DOHH2 (cell line): ENCODE results near the gene HGF.

Source experiments
- H3F3A ChIP-seq: fragments of 200-600 bp; sonication (generic), shearing (Covaris generic); 2 replicates; pipeline ENCODE4 v1.6.0; 2016; ENCODE audit warnings: antibody characterized with exemption, mild to moderate bottlenecking; ENCODE audit not compliant: control insufficient read depth, insufficient read depth
- H3K27ac ChIP-seq: fragments of 200-600 bp; sonication (generic); 2 replicates; pipeline ENCODE4 v1.5.1; 2014; ENCODE audit warnings: low read depth, mild to moderate bottlenecking, low read length, moderate library complexity
- H3K27me3 ChIP-seq: fragments of 200-600 bp; sonication (generic); 2 replicates; pipeline ENCODE4 v1.6.1; 2014; ENCODE audit warnings: mild to moderate bottlenecking, low read length, mixed read lengths; ENCODE audit not compliant: control insufficient read depth
- H3K36me3 ChIP-seq: fragments of 200-600 bp; sonication (generic); 2 replicates; pipeline ENCODE4 v1.6.1; 2014; ENCODE audit warnings: mild to moderate bottlenecking, low read length, moderate library complexity, mixed read lengths; ENCODE audit not compliant: control insufficient read depth
- H3K4me1 ChIP-seq: fragments of 200-600 bp; sonication (generic); 2 replicates; pipeline ENCODE4 v1.6.1; 2014; ENCODE audit warnings: mild to moderate bottlenecking, low read length, mixed read lengths; ENCODE audit not compliant: control insufficient read depth
- H3K4me2 ChIP-seq: fragments of 200-600 bp; sonication (generic); 2 replicates; pipeline ENCODE4 v1.6.0; 2014; ENCODE audit warnings: mild to moderate bottlenecking, low read length, moderate library complexity
- H3K4me3 ChIP-seq: fragments of 200-600 bp; sonication (generic); 2 replicates; pipeline ENCODE4 v1.5.1; 2014; ENCODE audit warnings: mild to moderate bottlenecking, low read length, mixed read lengths
- H3K79me2 ChIP-seq: fragments of 200-600 bp; sonication (generic); 2 replicates; pipeline ENCODE4 v1.6.1; 2014; ENCODE audit warnings: mild to moderate bottlenecking, low read length, mixed read lengths; ENCODE audit not compliant: control insufficient read depth
- H3K9me2 ChIP-seq: fragments of 200-600 bp; sonication (generic); replicated peaks from 2 replicates; pipeline ENCODE4 v1.6.1; 2014; ENCODE audit warnings: mild to moderate bottlenecking, low read length, mixed read lengths; ENCODE audit not compliant: control insufficient read depth
- H3K9me3 ChIP-seq: fragments of 200-600 bp; sonication (generic); 2 replicates; pipeline ENCODE4 v1.6.1; 2014; ENCODE audit warnings: antibody characterized with exemption, low read length, mixed read lengths; ENCODE audit not compliant: control insufficient read depth, insufficient read depth
- H4K20me1 ChIP-seq: fragments of 200-600 bp; sonication (generic); 2 replicates; pipeline ENCODE4 v1.6.0; 2014; ENCODE audit warnings: low read depth, mild to moderate bottlenecking, antibody characterized with exemption, low read length, moderate library complexity; ENCODE audit not compliant: control insufficient read depth, insufficient read depth
- EZH2phosphoT487 ChIP-seq: fragments of 200-600 bp; sonication (generic); IDR thresholded peaks from 2 replicates; pipeline ENCODE4 v1.6.1; 2017; ENCODE audit warnings: borderline replicate concordance, mild to moderate bottlenecking, antibody characterized with exemption, low read length, moderate library complexity, mixed read lengths
- TF ChIP-seq, protein P1 (sequence below): fragments of 200-600 bp; sonication (generic); IDR thresholded peaks from one replicate; pipeline ENCODE4 v1.5.1; 2014; ENCODE audit warnings: antibody characterized with exemption, mild to moderate bottlenecking, low read depth, low read length; ENCODE audit not compliant: poor library complexity, severe bottlenecking

HGF gene

DNA sequence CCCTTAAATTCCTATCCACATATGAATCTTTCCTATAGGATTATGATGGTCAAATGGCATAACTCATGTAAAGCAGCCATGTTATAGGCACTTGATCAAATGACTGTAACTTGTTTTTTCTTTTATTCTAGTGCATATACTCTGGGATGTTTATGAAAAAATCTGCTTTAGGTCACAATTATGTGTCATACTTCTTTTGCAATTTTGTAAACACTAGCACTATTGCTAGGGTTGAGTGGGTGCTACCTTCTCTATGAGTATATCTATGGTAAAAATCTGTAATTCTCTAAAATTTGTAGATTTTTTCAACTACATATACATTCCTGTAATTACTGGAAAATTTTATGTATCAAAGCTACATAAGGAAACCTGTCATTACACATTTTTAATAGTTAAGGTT is 50.0 kb downstream of the HGF start:
- no peak for TF ChIP-seq EZH2phosphoT487
- TF ChIP-seq, protein P1, sequence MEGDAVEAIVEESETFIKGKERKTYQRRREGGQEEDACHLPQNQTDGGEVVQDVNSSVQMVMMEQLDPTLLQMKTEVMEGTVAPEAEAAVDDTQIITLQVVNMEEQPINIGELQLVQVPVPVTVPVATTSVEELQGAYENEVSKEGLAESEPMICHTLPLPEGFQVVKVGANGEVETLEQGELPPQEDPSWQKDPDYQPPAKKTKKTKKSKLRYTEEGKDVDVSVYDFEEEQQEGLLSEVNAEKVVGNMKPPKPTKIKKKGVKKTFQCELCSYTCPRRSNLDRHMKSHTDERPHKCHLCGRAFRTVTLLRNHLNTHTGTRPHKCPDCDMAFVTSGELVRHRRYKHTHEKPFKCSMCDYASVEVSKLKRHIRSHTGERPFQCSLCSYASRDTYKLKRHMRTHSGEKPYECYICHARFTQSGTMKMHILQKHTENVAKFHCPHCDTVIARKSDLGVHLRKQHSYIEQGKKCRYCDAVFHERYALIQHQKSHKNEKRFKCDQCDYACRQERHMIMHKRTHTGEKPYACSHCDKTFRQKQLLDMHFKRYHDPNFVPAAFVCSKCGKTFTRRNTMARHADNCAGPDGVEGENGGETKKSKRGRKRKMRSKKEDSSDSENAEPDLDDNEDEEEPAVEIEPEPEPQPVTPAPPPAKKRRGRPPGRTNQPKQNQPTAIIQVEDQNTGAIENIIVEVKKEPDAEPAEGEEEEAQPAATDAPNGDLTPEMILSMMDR = no peak
- H4K20me1 ChIP-seq = no peaks in the 10 kb centered on the region
- H3K27ac ChIP-seq = no peak overlapping the region
- H3F3A ChIP-seq = no peaks in the 10 kb centered on the region
- no peaks in the 10 kb centered on the region for H3K36me3 ChIP-seq
- no peak overlapping the region for H3K4me3 ChIP-seq
- no peaks in the 10 kb centered on the region for H3K9me3 ChIP-seq
- no peaks in the 10 kb centered on the region for H3K9me2 ChIP-seq
- H3K4me1 ChIP-seq = no peaks in the 10 kb centered on the region
- no peaks in the 10 kb centered on the region for H3K79me2 ChIP-seq
- no peak overlapping the region for H3K4me2 ChIP-seq
- no peaks in the 10 kb centered on the region for H3K27me3 ChIP-seq

DNA sequence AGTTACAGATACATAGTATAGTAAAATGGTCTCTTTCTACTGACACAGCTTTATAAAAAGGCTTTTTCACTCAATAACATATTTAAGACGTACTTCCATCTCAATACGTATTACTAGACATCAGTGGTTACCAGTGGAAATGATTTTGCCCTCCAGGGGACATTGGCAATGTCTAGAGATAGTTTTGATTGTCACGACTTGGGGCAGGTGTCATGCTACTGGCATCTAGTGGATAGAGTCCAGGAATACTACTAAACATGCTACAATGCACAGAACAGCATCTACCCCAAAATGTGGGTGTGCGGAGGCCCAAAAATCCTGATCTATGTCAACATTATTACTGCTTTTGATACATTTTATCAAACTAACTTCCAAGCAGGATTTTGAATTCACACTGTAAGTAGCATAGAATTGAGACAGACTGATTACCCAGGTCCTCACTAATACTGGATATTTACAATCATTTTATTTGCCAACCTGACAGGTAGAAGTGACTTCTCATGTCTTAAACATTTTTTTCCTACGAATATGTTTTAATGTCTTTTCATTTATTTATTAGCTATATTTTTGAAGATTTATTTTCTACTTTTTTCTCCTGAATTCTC is 53.8 kb downstream of the HGF start:
- no peak overlapping the region for H3K4me3 ChIP-seq
- H3F3A ChIP-seq = no peaks in the 10 kb centered on the region
- H3K9me3 ChIP-seq = no peaks in the 10 kb centered on the region
- TF ChIP-seq, protein P1 = no peak
- TF ChIP-seq EZH2phosphoT487 = no peak
- H3K27me3 ChIP-seq = no peaks in the 10 kb centered on the region
- H3K4me1 ChIP-seq = no peaks in the 10 kb centered on the region
- H4K20me1 ChIP-seq = no peaks in the 10 kb centered on the region
- no peaks in the 10 kb centered on the region for H3K36me3 ChIP-seq
- H3K4me2 ChIP-seq = no peak overlapping the region
- H3K79me2 ChIP-seq = no peaks in the 10 kb centered on the region
- no peaks in the 10 kb centered on the region for H3K9me2 ChIP-seq
- H3K27ac ChIP-seq = no peak overlapping the region

DNA sequence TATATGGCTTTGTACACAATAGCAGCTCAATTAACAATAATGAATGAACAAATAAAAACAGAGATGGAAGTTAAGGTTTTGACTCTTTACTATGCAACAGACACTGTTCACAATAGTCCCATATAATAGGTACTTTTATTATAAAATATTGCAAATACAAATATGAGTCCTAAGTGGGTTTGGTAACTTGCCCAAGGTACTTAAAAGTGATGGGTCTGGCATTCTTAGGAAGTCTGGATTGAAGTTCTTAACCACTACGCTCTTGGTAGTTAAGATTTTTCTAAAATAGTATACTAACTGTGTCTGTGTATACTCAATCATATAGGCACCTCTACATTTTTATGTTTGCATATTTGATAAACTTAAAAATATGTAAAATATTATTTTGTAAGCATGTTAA is 55.5 kb downstream of the HGF start:
- no peak overlapping the region for H3K4me2 ChIP-seq
- H3K9me2 ChIP-seq = no peaks in the 10 kb centered on the region
- H3K4me3 ChIP-seq = no peak overlapping the region
- H3F3A ChIP-seq = no peaks in the 10 kb centered on the region
- H4K20me1 ChIP-seq = no peaks in the 10 kb centered on the region
- H3K27me3 ChIP-seq = no peaks in the 10 kb centered on the region
- H3K79me2 ChIP-seq = no peaks in the 10 kb centered on the region
- no peak overlapping the region for H3K27ac ChIP-seq
- TF ChIP-seq, protein P1 = no peak
- TF ChIP-seq EZH2phosphoT487 = no peak
- no peaks in the 10 kb centered on the region for H3K36me3 ChIP-seq
- H3K9me3 ChIP-seq = no peaks in the 10 kb centered on the region
- no peaks in the 10 kb centered on the region for H3K4me1 ChIP-seq
